ENCODE results near the gene KLHL29.

The KLHL29 gene

DNA sequence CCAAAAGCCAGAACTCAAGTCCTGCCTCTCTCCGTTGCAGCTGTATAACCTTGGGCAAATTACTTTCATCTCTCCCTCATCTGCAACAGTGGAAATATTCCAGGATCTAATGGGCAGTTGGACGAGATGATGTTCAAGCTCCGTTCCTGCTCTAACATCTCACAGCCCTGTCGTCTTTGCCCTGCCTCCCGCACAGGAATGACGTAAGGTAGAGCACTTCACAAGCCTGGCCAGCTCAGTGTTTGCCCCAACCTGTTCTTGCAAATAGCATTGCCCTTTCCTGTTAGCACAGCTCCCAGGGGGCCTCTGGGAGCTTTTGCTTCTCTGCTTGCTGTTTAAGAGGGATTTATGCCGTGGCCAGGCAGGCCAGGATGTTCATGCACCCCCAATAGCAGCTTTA is 107.9 kb downstream of the KLHL29 start:
- DNase-seq (ENCODE audit: low read depth, low spot score) = no peak

- no peak for DNase-seq (ENCODE audit: low read depth, low spot score)
These were observed 108.9 kb downstream of the KLHL29 start for GRCh38 chr2:23493846-23494245.

- no peak for DNase-seq (ENCODE audit: low read depth, low spot score)
These were observed 109.3 kb downstream of the KLHL29 start for GRCh38 chr2:23494286-23494685.

DNA sequence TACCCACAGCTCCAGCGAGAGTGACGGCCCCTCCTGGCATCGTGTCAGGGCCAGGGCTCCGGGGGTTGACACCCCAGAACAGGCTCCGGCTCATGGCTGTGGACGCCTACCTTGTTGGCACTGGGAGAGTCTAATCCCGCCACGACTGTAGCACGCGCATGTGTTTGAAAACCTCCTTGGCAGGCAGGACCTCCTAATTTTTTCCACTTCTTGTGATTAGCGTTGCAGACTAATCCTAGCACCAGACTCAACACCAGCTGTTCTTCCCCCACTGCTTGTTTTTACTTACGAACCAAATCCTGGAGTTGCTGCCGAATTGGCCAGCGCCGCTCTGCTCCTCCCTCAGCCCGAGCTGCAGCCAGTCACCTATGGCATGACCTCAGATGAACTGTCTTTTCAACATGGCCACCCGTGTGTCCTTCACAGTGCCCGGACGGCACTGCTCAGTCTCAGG is 110.7 kb downstream of the KLHL29 start:
- peak; percentile 53 for DNase-seq (ENCODE audit: low read depth, low spot score)

DNA sequence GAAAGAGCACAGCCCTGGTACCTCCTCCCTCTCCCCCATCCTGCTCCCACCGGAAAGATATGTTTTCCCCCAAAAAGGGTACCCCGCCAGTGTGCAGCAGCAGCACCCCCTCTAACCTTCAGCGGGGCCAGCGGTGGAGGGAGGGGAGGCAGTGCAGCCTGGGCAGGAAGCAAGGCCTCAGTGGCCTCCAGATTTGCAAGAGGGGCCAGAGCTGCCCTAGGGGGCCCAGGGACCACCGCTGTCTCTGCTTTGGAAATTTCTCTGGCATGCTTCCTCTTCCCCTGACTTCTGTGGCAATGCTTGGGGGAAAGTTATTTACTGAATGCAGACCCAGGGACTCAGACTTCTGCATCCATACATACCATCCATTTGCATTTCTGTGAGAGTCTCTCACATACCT is 111.5 kb downstream of the KLHL29 start:
- no peak for DNase-seq (ENCODE audit: low read depth, low spot score)

- peak; percentile 49 for DNase-seq (ENCODE audit: low read depth, low spot score)
These were observed 112.1 kb downstream of the KLHL29 start for GRCh38 chr2:23497063-23497462.

GRCh38 chr2:23497536-23497935 is 112.6 kb downstream of the KLHL29 start:
- peak; percentile 59 for DNase-seq (ENCODE audit: low read depth, low spot score)

DNA sequence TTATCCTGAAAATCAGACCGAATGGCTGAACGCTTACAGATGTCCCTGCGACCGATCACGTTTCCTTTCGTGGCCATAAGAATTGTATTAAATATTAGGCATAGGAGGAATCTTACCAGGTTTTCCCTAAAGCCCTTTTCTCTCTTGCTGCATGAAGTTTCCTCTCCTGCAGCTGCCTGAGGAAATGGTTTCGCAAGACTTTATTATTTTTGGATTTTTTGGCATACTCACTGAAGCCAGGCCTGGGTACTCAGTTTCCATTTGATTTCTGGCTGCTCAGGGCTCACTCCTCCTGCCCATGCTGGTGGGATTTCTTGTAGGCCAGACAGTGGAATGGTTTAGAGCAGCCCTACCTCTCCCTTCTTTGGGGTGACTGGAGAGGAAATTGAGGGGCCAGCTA is 114.0 kb downstream of the KLHL29 start:
- DNase-seq (ENCODE audit: low read depth, low spot score) = no peak

DNA sequence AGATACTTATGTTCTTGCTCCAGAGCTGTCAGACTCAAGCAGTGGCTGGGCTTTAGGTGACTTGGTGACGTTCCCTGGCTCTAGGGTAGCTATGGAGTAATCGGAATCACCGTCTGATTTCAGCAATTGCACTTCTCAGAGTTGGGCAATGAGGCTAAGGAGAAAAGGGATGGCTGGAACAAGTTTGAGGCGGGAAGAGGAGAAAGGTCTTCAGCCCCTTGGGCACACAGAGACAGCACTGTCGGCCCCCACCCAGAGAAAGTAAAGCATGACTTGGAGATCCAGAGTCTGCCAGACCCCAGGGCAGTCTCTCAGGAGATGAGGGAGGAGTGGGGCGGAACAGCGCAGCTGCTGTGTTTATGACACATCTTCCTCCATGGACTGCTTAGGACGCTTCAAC is 114.5 kb downstream of the KLHL29 start:
- DNase-seq (ENCODE audit: low read depth, low spot score) = no peak

GRCh38 chr2:23500836-23501235 is 115.9 kb downstream of the KLHL29 start:
- DNase-seq (ENCODE audit: low read depth, low spot score) = no peak

- no peak for DNase-seq (ENCODE audit: low read depth, low spot score)
These were observed 117.1 kb downstream of the KLHL29 start for GRCh38 chr2:23502096-23502495.

GRCh38 chr2:23503097-23503496 is 118.1 kb downstream of the KLHL29 start:
- peak; percentile 44 for DNase-seq (ENCODE audit: low read depth, low spot score)

GRCh38 chr2:23503682-23504081 is 118.7 kb downstream of the KLHL29 start:
- DNase-seq (ENCODE audit: low read depth, low spot score) = peak; percentile 61

- no peak for DNase-seq (ENCODE audit: low read depth, low spot score)
These were observed 119.6 kb downstream of the KLHL29 start for GRCh38 chr2:23504591-23504990.

- peak; percentile 26 for DNase-seq (ENCODE audit: low read depth, low spot score)
These were observed 120.4 kb downstream of the KLHL29 start for GRCh38 chr2:23505218-23505983.

DNA sequence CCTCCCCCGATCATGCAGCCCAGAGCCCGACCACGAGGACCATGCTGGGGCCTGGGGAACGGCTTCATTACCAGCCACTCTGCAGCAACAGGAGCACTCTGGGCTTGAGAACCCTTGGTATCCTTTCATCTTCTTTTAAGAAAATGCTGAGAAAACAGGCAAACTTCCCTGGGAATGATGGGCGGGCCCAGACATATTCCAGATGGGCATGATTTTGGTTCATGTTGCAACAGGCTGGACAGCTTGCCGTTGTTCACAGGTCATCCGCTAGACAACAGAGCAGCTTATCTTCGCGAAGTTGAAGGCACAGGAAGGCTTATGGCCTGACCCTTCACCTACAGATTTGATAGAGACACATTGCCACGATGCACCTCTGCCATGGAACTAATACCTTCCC is 121.0 kb downstream of the KLHL29 start:
- DNase-seq (ENCODE audit: low read depth, low spot score) = no peak

- no peak for DNase-seq (ENCODE audit: low read depth, low spot score)
These were observed 121.7 kb downstream of the KLHL29 start for GRCh38 chr2:23506531-23507266.

- no peak for DNase-seq (ENCODE audit: low read depth, low spot score)
These were observed 122.5 kb downstream of the KLHL29 start for GRCh38 chr2:23507267-23508065.

DNA sequence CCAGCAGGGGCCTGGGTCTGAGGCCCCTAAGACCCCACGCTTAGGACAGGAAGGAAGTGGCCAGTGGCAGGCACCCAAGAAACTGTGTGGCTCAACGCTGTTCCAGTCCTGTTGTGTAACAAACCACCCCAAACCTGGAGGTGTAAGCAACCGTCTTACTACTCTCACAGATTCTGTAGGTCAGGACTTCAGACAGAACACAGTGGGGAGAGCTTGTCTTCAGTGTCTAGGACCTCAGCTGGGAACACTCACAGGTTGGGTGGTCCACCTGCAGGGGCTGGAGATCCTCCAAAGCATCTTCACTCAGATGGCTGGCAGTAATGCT is 123.0 kb downstream of the KLHL29 start:
- DNase-seq (ENCODE audit: low read depth, low spot score) = no peak

DNA sequence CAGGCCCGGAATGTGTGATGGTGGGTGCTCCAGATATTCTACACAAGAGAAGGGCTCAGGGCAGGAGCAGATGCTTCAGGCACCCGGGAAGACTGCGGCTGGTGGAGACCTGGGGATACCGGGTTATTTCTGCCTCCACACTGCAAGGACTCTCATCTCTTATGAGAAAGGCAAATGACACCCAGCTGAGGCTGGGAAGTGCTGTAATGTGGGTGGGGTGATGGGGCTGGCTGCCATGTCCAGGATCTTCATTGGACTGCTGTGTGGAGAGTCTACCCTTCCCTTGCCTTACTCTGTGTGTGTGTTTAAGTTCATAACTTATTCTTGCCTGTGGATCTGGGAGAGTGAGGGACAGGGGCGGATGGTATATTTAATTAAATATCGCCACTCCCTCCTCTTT is 124.1 kb downstream of the KLHL29 start:
- no peak for DNase-seq (ENCODE audit: low read depth, low spot score)

DNA sequence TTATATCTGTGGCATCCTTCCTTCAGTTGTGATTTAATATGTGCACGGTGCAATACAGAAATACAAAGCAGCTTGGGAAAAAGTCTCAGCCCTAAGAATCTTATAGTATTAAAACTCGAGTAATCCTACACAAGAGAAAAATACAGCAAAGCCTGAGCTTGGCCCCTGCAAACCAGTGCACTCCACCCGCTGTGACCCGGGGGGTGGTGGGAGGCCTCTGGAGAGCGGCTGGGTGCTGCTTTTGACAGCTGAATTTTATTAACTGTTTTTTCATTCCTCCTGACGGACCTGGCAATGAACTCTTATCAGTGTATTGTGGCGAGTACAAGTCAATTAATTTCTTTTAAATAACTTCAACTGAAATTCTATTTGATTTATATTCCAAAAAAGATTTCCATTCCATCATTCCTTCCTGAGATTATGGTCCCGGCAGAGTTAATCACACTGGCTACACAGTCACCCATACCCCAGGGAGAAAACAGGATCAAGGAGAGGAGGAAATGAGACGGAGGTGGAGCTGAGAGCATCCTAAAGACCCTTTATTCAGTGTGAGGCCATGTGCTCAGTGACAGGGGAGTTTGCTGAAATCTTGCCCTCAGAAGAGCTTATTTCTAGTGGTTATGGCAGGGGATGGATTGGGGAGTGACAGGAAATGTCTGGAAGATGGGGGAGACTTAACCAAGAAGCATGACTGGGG is 124.8 kb downstream of the KLHL29 start:
- DNase-seq (ENCODE audit: low read depth, low spot score) = no peak

- DNase-seq (ENCODE audit: low read depth, low spot score) = no peak
These were observed 125.5 kb downstream of the KLHL29 start for GRCh38 chr2:23510471-23510870.
